GM19025 (cell line): Measurements from ENCODE around the gene HSPBP1.

Source experiments
- ATAC-seq: cut with Tn5 transposase; IDR thresholded peaks from one replicate; pipeline ENCODE4 v1.9.1; 2021; ENCODE audit warnings: mild to moderate bottlenecking, low read depth, moderate library complexity; ENCODE audit not compliant: unreplicated experiment

HSPBP1 gene

GRCh38 chr19:55305491-55305890 lies 25.6 kb upstream of the HSPBP1 start:
- no peak for ATAC-seq

- ATAC-seq, result no peak
Measured at GRCh38 chr19:55304980-55305379, 25.1 kb upstream of the HSPBP1 start.

- ATAC-seq, result no peak
Measured at GRCh38 chr19:55304279-55304978, 24.5 kb upstream of the HSPBP1 start.

GRCh38 chr19:55303477-55303876 lies 23.6 kb upstream of the HSPBP1 start:
- ATAC-seq, result no peak

GRCh38 chr19:55302318-55302703 lies 22.4 kb upstream of the HSPBP1 start:
- no peak for ATAC-seq

- no peak for ATAC-seq
Measured at GRCh38 chr19:55301459-55302317, 21.8 kb upstream of the HSPBP1 start.

GRCh38 chr19:55300886-55301458 lies 21.1 kb upstream of the HSPBP1 start:
- no peak for ATAC-seq

- ATAC-seq, result no peak
Measured at GRCh38 chr19:55299991-55300390, 20.1 kb upstream of the HSPBP1 start.

- no peak for ATAC-seq
Measured at GRCh38 chr19:55297267-55297666, 17.4 kb upstream of the HSPBP1 start.

GRCh38 chr19:55289117-55289796 lies 9.3 kb upstream of the HSPBP1 start:
- ATAC-seq, result no peak

- ATAC-seq, result no peak
Measured at GRCh38 chr19:55287361-55288079, 7.6 kb upstream of the HSPBP1 start.

- ATAC-seq, result no peak
Measured at GRCh38 chr19:55285229-55285890, 5.5 kb upstream of the HSPBP1 start.

GRCh38 chr19:55284405-55285058 lies 4.6 kb upstream of the HSPBP1 start:
- ATAC-seq, result no peak

GRCh38 chr19:55283548-55284377 lies 3.9 kb upstream of the HSPBP1 start, which contains the start of gene BRSK1:
TSS of gene BRSK1 (plus strand) at chr19:55283997. CDS start at chr19:55284443, 446 bp downstream.
- no peak for ATAC-seq

- no peak for ATAC-seq
Measured at GRCh38 chr19:55279340-55279739, 570 bp downstream of the HSPBP1 start.

GRCh38 chr19:55278391-55279135 lies 1.3 kb downstream of the HSPBP1 start:
- no peak for ATAC-seq

- ATAC-seq, result no peak
Measured at GRCh38 chr19:55277494-55277893, 2.4 kb downstream of the HSPBP1 start.
